K562 treated with DMSO at 1 percent for 24 hours (cell line): Measurements from ENCODE around the gene ZC3H7B. TPM values are rescaled to one million over a fixed set of nuclear protein-coding genes. Genes with fewer than 3 reads are reported as not detected.

Experiments
- total RNA-seq: library from RNA; unstranded; fragments of 300-600 nt; gene quantifications from 2 replicates; pipeline ENCODE4 v1.2.3, GENCODE V29; 2022; ENCODE audit warnings: low read depth; ENCODE audit not compliant: insufficient read depth

The ZC3H7B gene, protein sequence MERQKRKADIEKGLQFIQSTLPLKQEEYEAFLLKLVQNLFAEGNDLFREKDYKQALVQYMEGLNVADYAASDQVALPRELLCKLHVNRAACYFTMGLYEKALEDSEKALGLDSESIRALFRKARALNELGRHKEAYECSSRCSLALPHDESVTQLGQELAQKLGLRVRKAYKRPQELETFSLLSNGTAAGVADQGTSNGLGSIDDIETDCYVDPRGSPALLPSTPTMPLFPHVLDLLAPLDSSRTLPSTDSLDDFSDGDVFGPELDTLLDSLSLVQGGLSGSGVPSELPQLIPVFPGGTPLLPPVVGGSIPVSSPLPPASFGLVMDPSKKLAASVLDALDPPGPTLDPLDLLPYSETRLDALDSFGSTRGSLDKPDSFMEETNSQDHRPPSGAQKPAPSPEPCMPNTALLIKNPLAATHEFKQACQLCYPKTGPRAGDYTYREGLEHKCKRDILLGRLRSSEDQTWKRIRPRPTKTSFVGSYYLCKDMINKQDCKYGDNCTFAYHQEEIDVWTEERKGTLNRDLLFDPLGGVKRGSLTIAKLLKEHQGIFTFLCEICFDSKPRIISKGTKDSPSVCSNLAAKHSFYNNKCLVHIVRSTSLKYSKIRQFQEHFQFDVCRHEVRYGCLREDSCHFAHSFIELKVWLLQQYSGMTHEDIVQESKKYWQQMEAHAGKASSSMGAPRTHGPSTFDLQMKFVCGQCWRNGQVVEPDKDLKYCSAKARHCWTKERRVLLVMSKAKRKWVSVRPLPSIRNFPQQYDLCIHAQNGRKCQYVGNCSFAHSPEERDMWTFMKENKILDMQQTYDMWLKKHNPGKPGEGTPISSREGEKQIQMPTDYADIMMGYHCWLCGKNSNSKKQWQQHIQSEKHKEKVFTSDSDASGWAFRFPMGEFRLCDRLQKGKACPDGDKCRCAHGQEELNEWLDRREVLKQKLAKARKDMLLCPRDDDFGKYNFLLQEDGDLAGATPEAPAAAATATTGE
- total RNA-seq, result 37.5 and 37.6 TPM in 2 replicates

GRCh38 chr22:41301085-41302020 lies at the start of gene ZC3H7B:
ZC3H7B (plus strand) TSS chr22:41301525; CDS start chr22:41320661, 19,136 bp downstream.

GRCh38 chr22:41285820-41286638 lies 15.3 kb upstream of the ZC3H7B start, which contains the start of gene RANGAP1:
RANGAP1 (minus strand) TSS chr22:41286187; CDS start chr22:41281044, 5,143 bp downstream.

GRCh38 chr22:41381329-41382097 lies 80.2 kb downstream of the ZC3H7B start, which contains the start of gene TEF:
TEF (plus strand) TSS chr22:41381942; CDS start chr22:41382045, 103 bp downstream.

Other genes starting within 250 kb of the ZC3H7B start
- gene EP300, start 208.9 kb upstream of the ZC3H7B start, total RNA-seq, result 18.9 and 23.1 TPM in 2 replicates
- gene L3MBTL2, start 96.2 kb upstream of the ZC3H7B start, total RNA-seq, result 14.6 and 16.2 TPM in 2 replicates
- gene CHADL, start 60.6 kb upstream of the ZC3H7B start, total RNA-seq, result not detected in 2 replicates
- 149 TPM in 2 replicates for gene RANGAP1, start 15.3 kb upstream of the ZC3H7B start, total RNA-seq
- gene TEF, start 80.4 kb downstream of the ZC3H7B start, total RNA-seq, result 0.74 and 1.2 TPM in 2 replicates
- gene TOB2, start 145.3 kb downstream of the ZC3H7B start, total RNA-seq, result 18.8 and 19.0 TPM in 2 replicates
- 35.0 and 41.3 TPM in 2 replicates for gene PHF5A, start 167.2 kb downstream of the ZC3H7B start, total RNA-seq
- 108 and 112 TPM in 2 replicates for gene ACO2, start 167.6 kb downstream of the ZC3H7B start, total RNA-seq
- 19.3 and 21.7 TPM in 2 replicates for gene POLR3H, start 242.9 kb downstream of the ZC3H7B start, total RNA-seq